AG09319 (cell line): Measurements from ENCODE around the gene PTOV1.

Experiments used
- DNase-seq: peaks from one replicate; pipeline ENCODE4 v3.0.0-alpha.2; 2010; ENCODE audit warnings: low read depth; ENCODE audit errors: extremely low read depth
- TF ChIP-seq, protein P1 (sequence below): IDR thresholded peaks from 2 replicates; pipeline ENCODE4 v1.5.1; 2011; ENCODE audit warnings: low read depth, mild to moderate bottlenecking, inconsistent platforms, low read length, moderate library complexity

The PTOV1 gene

DNA sequence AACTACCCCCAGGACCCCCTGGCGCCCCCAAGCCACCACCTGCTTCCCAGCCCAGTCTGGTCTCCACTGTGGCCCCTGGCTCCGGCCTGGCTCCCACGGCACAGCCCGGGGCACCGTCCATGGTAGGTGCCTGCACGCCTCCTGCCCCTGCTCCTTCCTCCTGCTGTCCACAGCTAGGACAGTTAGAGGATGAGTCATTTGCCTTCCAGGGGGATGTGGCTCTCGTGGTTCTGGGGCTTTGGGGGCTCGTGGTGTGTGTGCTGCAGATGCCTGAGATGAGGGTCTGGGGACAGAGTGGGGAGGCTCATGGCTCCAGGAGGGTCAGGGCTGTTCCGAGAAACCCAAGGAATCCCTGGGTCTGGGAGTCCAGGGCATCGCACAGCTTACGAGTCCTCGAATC is 20.2 kb upstream of the PTOV1 start:
- DNase-seq = no peak
- TF ChIP-seq, protein P1, sequence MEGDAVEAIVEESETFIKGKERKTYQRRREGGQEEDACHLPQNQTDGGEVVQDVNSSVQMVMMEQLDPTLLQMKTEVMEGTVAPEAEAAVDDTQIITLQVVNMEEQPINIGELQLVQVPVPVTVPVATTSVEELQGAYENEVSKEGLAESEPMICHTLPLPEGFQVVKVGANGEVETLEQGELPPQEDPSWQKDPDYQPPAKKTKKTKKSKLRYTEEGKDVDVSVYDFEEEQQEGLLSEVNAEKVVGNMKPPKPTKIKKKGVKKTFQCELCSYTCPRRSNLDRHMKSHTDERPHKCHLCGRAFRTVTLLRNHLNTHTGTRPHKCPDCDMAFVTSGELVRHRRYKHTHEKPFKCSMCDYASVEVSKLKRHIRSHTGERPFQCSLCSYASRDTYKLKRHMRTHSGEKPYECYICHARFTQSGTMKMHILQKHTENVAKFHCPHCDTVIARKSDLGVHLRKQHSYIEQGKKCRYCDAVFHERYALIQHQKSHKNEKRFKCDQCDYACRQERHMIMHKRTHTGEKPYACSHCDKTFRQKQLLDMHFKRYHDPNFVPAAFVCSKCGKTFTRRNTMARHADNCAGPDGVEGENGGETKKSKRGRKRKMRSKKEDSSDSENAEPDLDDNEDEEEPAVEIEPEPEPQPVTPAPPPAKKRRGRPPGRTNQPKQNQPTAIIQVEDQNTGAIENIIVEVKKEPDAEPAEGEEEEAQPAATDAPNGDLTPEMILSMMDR = no peak

DNA sequence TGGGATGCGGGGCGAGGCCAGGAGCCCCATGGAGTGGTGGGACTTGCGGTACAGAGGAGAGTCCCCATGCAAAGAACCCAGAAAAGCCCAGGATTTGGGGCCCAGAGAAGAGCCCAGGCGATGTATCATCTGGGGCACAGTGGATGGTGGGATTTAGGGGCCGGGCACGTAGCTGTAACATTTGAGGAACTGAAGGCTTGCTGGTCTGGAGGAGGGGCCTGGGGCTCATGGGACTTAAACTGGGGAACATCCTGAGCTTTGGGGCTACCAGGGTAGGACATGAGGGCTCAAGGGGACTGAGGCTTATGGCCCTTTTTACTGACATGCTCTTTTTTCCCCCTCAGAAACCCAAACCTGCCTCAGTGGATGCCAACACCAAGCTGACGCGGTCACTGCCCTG is 19.4 kb upstream of the PTOV1 start:
- no peak for DNase-seq
- TF ChIP-seq, protein P1 = no peak

DNA sequence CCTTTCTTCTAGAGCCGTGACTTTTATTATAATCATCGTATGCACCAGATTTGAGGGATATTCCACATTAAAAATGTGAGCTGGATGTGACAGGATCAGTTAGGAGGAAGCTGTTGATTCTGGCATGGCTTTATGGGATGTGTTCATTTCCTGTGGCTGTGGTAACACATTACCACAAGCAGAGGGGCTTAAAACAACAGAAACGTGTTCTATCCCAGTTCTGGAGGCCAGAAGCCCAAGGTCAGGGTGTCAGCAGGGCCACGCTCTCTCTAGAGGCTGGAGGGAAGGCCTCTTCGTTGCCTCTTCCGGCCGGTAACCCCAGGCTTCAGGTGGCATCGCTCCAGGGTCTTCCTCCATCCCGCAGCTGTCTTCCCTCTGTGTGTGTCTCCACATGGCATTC is 18.4 kb upstream of the PTOV1 start:
- TF ChIP-seq, protein P1 = no peak
- no peak for DNase-seq

DNA sequence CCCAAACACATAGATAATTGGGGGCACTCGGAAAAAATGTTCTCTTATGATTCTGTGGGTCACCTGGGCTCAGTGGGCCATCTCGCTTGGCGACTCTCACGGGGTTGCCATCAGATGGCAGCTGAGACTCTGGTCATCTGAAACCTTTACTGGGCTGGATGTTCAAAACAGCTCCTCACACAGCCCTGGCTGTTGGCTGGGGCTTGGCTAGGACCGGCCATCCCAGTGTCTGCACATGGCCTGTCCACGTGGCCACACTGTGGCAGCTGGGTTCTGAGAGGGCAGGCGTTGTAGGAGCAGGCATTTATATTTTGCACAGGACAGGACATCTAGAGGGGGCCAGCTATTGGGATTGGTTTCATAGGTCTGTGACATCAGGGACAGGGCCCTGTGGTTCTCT is 17.4 kb upstream of the PTOV1 start:
- TF ChIP-seq, protein P1 = no peak
- DNase-seq = no peak

DNA sequence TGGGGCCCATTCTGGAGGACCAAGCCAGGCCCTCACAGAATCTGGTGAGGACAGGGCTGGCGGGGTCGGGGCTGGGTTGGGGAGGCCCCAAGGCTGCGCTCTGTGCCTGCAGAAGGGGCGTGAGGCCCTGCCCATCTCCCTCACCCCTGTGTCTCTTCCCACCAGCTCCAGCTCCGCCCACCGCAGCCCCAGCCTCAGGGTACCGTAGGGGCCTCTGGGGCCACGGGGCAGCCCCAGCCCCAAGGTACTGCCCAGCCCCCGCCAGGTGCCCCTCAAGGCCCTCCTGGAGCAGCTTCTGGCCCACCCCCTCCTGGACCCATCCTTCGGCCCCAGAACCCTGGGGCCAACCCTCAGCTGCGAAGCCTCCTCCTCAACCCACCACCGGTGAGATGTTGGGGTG is 15.4 kb upstream of the PTOV1 start:
- no peak for DNase-seq
- TF ChIP-seq, protein P1 = no peak

DNA sequence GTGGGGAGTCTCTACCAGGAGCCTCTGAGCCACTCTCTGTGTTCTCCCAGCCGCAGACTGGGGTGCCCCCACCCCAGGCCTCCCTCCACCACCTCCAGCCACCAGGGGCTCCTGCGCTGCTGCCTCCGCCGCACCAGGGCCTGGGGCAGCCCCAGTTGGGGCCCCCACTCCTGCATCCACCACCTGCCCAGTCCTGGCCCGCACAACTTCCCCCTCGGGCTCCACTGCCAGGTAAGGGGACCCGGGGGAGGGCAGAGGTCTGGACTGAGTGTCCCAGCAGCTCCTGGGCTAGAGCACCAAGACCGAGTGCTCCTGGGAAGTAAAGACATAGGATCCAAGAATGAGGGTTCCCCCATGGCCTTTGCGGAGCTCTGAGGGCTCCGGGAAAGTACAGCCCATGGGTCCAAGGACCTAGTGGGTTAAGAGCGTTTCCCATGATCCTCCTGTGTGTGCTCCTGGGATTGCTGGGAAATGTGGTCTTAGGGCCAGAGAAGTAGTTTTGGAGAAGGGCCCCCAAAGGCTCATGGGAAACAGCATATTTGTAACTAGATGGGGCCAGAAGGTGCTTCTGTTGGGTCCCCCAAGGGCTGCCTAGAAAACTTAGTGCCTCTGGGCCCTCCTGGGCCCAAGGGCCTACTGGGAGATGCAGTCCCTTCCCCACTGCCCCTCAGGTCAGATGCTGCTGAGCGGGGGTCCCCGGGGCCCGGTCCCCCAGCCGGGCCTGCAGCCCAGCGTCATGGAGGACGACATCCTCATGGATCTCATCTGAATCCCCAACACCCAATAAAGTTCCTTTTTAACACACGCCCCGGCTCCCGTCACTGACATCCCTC is 14.6 kb upstream of the PTOV1 start:
- no peak for DNase-seq
- TF ChIP-seq, protein P1 = no peak

DNA sequence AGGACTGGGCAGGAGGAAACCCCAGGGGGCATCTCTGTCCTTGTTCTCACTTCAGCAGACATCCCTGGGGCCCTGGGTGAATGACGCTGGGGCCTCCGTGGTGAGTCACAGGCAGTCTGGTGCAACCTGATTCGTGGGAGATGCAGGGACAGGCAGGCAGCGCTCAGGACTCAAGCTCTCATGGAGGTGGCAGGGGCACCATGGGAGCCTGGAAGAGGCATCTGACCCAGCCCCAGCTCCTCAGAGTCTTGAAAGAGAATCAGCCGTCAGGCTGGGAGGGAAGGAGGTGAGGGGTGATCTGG is 14.0 kb upstream of the PTOV1 start:
- TF ChIP-seq, protein P1 = no peak
- DNase-seq = no peak
